HK-2 (cell line): ENCODE measurements around the gene ANAPC15.

Experiments
- DNase-seq: peaks from one replicate; pipeline ENCODE4 v3.0.0-alpha.2; 2018; ENCODE audit not compliant: unreplicated experiment

Gene ANAPC15

DNA sequence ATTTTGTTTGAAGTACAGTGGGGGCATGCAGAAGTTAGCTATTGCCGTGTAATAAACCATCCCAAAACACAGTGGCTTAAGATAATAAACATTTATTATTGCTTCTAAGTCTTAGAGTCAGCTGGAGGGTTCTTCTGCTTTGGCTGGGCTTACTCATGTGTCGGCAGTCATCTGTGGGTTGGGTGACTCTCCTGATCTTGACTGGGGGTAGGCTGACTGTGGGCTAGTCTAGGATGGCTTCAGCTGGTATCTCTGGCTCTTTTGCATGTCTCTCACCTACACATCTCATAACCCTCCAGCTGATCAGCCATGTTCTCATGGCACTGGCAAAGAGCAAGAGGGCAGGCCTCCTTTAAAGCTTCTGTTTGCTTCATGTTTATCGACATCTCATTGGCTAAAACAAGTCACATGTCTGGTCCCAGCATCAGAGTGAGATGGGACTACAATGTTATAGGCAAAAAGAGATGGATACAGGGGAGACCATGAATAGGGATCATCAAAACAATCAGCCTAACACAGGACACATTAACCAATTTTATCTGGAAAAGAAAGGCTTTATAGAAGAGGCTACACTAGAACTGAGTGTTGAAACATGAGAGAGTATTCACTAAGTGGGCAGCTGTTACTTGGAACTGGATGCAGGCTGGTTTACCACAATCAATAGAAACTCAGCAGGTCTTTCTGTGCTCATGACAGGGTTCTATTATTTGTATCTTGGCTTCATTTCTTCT lies 26.7 kb downstream of the ANAPC15 start:
- no peak for DNase-seq

DNA sequence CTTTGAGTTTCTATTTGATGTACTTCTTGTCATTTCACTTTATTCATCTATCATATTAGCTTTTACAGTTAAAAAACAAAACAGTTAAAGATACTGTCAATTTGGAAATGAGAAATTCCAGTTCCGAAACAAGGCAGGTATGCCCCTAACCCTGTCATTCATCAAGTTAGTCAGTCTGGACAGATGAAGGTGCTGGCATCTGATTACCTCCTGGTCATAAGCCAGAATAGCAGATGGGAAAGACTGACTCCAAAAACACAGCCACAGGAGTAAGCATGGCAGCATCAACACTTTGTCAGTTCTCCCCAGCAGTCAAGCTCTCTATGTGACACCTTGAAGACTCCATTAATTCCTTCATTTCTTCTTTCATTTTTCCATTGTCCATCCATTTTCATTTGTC lies 27.5 kb downstream of the ANAPC15 start:
- DNase-seq: no peak

DNA sequence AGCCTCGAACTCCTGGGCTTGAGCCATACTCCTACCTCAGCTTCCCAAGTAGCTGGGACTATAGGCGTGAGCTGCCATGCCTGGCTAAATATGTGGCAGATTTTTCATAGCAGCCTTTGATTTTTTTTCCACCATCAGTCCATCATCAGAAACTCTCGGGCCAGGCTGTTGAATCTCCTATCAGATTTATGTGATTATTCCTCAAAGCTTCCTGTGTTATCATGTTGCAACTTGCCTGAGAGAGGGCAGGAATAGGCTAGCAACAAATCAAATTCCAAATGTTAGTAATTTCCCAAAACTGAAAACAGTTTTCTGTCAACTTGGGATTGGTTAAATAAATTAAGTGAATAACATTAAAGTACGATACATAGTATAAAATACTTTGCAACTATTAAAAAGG lies 28.4 kb downstream of the ANAPC15 start:
- DNase-seq: no peak

DNA sequence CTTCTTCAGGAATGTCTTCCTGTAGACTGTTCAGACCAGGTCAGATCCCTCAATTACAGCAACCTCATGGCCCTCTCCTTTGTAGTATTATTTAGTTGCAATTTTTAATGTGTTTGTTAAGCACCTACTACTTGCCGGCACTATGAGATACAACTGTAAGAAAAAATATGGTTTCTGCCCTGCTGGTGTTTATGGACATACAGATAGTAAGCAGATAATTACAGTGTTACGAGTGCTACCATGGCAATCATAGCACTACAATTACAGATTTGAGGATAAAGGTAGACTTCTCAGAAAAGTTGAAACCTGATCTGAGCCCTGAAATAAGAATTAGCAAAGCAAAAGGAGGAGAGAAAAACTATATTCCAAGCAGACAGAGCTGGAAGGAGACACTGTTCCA lies 29.1 kb downstream of the ANAPC15 start:
- no peak for DNase-seq

DNA sequence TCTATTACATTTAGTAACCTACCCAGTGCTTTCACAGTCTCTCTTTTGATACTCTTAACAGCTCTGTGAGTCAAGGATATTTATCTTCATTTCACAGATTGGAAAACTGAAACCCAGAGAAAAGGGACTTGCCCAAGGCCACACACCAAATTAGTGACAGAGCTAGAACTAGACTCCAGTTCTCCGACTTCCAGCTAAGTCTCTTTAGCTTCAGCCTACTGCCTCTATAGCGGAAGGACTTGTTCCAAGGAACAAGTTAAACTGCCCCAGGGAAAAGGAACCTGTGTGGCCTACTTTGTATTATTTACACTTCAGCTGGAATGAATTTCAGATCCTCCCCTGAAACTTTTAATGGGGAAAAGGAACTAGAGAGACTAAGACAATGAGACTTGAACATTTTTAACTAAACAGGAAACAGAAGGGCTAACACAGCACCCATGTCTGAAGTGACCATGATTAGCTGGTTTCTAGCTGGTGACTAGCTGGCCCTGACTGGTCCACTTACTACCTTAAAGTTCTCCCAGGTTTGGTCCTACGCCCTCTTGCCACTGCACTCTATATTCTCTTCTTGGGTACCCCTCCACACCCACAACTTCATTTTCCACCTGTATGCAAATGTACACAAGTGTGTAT lies 30.6 kb downstream of the ANAPC15 start:
- no peak for DNase-seq

DNA sequence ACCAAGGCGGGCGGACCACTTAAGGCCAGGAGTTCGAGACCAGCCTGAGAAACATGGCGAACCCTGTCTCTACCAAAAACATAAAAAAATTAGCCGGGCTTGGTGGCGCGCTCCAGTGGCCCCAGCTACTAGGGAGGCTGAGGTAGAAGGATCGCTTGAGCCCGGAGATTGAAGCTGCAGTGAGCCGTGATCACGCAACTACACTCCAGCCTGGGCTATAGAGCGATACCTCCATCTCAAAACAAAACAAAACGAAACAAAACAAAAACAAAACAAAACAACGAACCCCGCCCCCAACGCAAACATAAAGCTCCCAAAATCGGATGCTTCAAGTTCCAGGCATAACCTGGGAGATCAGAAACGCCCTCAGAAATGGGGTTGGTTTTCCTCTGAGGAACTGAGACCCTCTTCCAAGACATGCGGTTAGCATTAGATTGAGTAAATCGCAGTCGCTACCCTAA lies 31.3 kb downstream of the ANAPC15 start:
- no peak for DNase-seq

- peak; percentile 97 for DNase-seq
Measured at GRCh38 chr11:72080326-72081183, 31.9 kb downstream of the ANAPC15 start, which contains the start of the genes LRRC51 and NUMA1. LRRC51 (plus strand) TSS chr11:72080850; CDS start chr11:72089084, 8,234 bp downstream. NUMA1 (minus strand) TSS chr11:72080542; CDS start chr11:72035943, 44,599 bp downstream.

DNA sequence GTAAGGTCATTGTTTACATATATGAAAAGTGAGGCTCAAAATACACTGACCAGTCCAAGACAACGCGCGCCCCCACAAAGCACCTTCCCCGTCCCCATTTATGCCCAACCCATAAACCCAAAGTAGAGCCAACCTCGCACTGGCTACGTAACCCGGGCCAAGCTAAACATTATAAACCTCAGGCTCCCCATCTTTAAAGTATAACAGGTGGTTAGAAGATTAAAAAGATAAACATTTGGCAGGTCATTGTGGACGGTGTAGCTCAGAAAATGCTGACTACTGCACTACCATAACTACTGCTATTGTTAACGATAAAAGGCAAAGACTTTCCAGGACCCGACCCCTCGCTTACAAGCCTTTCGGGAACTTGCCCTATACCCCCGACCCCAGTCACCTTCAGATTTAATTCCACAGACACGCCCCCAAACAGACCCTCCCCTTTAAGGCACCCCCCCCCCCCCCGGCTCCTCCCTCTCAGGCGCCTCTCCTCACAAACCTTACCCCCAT lies 32.6 kb downstream of the ANAPC15 start:
- DNase-seq: no peak

DNA sequence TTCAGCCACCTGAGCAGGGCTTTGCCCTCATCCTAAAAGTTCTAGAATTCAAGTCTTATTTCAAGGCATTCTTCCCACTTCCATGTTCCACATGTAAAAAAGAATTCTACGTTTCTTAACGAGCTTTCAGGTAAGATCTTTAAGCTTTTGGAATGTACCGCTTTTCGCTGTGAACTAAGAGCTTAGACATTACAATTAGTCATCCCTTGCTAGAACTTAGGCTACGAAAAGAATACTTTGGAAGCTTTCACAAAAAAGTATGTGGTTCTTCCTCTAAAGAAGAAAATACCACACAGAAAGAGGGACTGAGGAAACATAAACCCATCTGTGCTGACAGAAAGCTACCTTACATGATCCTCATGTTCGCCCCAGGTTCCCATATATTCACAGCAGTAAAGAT lies 34.0 kb downstream of the ANAPC15 start:
- DNase-seq: no peak

- DNase-seq: no peak
Measured at GRCh38 chr11:72075756-72076155, 36.7 kb downstream of the ANAPC15 start.

GRCh38 chr11:72075109-72075508 lies 37.4 kb downstream of the ANAPC15 start:
- DNase-seq: no peak

- DNase-seq: peak; percentile 34
Measured at GRCh38 chr11:72072348-72072747, 40.1 kb downstream of the ANAPC15 start.

- peak; percentile 26 for DNase-seq
Measured at GRCh38 chr11:72070491-72070890, 42.0 kb downstream of the ANAPC15 start.

- DNase-seq: peak; percentile 79
Measured at GRCh38 chr11:72069787-72070251, 42.7 kb downstream of the ANAPC15 start.

DNA sequence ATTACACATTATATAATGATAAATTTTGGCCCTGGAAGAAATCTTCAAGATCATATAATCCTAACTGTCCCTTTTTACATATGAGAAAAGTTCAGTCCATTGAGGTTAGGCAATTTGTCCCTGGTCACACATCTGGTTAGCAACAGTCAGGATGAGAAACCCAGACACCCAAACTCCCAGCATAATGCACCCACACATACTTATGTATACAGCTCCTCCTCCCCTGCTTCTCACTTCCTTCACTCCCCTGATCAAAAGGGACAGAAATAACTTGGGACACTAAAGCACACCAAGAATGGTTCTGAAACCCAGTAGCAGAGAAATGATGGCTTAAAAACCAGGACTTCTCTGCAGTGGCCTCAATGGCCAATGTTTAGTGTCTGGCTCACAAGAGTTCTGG lies 43.3 kb downstream of the ANAPC15 start:
- DNase-seq: no peak

DNA sequence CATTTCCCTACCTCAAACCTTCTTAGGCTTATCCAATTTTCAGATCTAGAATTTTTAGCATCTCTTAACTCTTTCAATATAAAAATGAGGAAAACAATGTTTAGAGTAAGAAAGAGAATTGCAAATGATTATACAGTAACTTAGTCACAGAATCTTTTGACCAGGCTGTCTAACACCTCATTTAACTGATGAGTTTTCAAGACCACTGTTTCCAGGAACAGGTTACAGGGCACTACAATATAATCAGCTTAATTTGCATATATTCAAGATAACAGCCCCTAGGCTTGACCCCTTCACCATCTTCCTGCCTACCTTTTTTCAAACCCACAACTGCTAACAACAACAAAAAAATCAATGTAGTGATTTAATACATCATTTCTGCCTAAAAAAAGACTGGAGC lies 44.8 kb downstream of the ANAPC15 start:
- no peak for DNase-seq

GRCh38 chr11:72067266-72067665 lies 45.2 kb downstream of the ANAPC15 start:
- no peak for DNase-seq

DNA sequence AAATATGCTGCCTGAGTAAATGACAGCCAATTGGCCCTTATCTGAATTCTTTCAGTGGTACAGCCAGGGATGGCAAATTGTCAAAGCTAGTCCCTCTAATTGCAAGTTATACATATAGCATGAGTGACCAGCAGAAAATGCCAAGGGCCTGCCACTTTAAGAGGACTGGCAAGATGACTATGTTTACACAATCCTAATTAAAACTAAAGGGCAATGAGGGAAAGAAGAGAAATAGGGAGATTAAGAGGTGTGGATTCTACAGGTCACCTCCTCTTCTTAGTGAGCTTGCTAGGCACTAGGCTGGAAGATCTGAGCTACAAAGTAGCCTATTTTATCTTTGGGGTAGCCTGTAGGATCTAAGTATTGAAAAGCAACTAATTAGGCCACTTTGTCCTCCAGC lies 45.6 kb downstream of the ANAPC15 start:
- DNase-seq: no peak

DNA sequence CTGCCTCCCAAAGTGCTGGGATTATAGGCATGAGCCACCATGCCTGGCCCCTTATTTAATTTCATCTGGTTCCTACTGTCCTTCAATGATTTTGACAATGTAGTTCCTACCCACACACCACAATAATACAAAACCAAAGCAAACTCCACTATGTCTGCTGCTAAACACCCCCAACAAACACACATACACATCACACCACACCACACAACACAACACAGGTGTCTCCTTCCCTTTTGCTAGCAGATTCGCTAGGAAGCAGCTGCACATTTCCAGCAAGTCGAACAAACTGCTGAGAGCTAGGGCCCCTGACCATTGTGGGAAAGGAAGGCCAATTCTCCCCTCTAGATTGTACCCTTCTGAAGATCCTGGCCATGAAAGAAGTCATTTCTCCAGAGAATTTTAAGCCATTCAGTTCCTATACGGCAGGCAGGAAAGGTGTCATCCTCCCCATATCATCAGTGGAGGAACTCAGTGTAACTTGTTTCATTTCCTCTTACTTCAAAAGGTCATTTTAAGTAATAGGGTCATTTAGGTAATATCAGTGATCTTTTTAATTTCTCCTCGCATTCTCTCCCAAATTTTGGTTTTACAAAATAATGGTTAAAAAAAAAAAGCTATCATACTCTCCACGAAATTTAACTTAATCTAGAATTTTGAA lies 50.6 kb downstream of the ANAPC15 start:
- DNase-seq: no peak
